ENCODE measurements around the gene DDX1.
"Not testable (repeated sequence)": the region's sequence is repeated elsewhere in the genome, so short reads cannot be mapped to it uniquely, and the experiment has no call there.

Gene DDX1

GRCh38 chr2:15673919-15674636 lies 82.4 kb downstream of the DDX1 start:
- no peak for DNase-seq
- Mint-ChIP-seq H3K4me1 (no peaks in the 10 kb centered on the region), H3K36me3 (no peaks in the 10 kb centered on the region)

GRCh38 chr2:15674637-15675455 lies 83.2 kb downstream of the DDX1 start:
- Mint-ChIP-seq H3K27ac (no peak overlapping the region), H3K9me3 (peaks cover 4% of the 10 kb centered on the region), H3K27me3 (peaks cover 4% of the 10 kb centered on the region), H3K4me3 (no peak overlapping the region), H3K36me3 (no peaks in the 10 kb centered on the region), H3K4me1 (no peaks in the 10 kb centered on the region)
- no peak for DNase-seq
- CTCF ChIA-PET: no interaction called here

More at GRCh38 chr2:15673919-15674636, 82.4 kb downstream of the DDX1 start:
- H3K4me3 Mint-ChIP-seq: no peak overlapping the region
- H3K9me3 Mint-ChIP-seq: no peaks in the 10 kb centered on the region
- no peak overlapping the region for H3K27ac Mint-ChIP-seq
- H3K27me3 Mint-ChIP-seq: peaks cover 4% of the 10 kb centered on the region
- CTCF ChIA-PET: no interaction called here

GRCh38 chr2:15675456-15676195 lies 84.0 kb downstream of the DDX1 start:
- H3K4me1 Mint-ChIP-seq: no peaks in the 10 kb centered on the region
- no peak for DNase-seq
- H3K36me3 Mint-ChIP-seq: no peaks in the 10 kb centered on the region
- H3K4me3 Mint-ChIP-seq: no peak overlapping the region
- no peak overlapping the region for H3K27ac Mint-ChIP-seq
- peaks cover 4% of the 10 kb centered on the region for H3K9me3 Mint-ChIP-seq
- H3K27me3 Mint-ChIP-seq: peaks cover 4% of the 10 kb centered on the region
- CTCF ChIA-PET: no interaction called here

GRCh38 chr2:15677141-15677843 lies 85.6 kb downstream of the DDX1 start:
- no peaks in the 10 kb centered on the region for H3K4me1 Mint-ChIP-seq
- no peak for DNase-seq
- CTCF ChIA-PET: no interaction called here

GRCh38 chr2:15678346-15678745 lies 86.7 kb downstream of the DDX1 start:
- H3K27me3 Mint-ChIP-seq: peaks cover 4% of the 10 kb centered on the region
- H3K4me1 Mint-ChIP-seq: no peaks in the 10 kb centered on the region
- DNase-seq: no peak
- H3K27ac Mint-ChIP-seq: no peak overlapping the region
- no peaks in the 10 kb centered on the region for H3K36me3 Mint-ChIP-seq
- CTCF ChIA-PET: no interaction called here
- H3K4me3 Mint-ChIP-seq: no peak overlapping the region
- peaks cover 6% of the 10 kb centered on the region for H3K9me3 Mint-ChIP-seq

More at GRCh38 chr2:15677141-15677843, 85.6 kb downstream of the DDX1 start:
- no peak overlapping the region for H3K4me3 Mint-ChIP-seq
- H3K9me3 Mint-ChIP-seq: peaks cover 6% of the 10 kb centered on the region
- H3K36me3 Mint-ChIP-seq: no peaks in the 10 kb centered on the region
- H3K27me3 Mint-ChIP-seq: peaks cover 4% of the 10 kb centered on the region
- H3K27ac Mint-ChIP-seq: no peak overlapping the region

GRCh38 chr2:15678909-15679308 lies 87.2 kb downstream of the DDX1 start:
- Mint-ChIP-seq H3K4me1 (no peaks in the 10 kb centered on the region), H3K27ac (no peak overlapping the region), H3K4me3 (no peak overlapping the region), H3K9me3 (peaks cover 6% of the 10 kb centered on the region), H3K27me3 (peaks cover 2% of the 10 kb centered on the region), H3K36me3 (no peaks in the 10 kb centered on the region)
- CTCF ChIA-PET: no interaction called here
- DNase-seq: no peak

- no peak for DNase-seq
- no peak overlapping the region for H3K27ac Mint-ChIP-seq
- no peaks in the 10 kb centered on the region for H3K27me3 Mint-ChIP-seq
- H3K4me3 Mint-ChIP-seq: no peak overlapping the region
- peaks cover 6% of the 10 kb centered on the region for H3K9me3 Mint-ChIP-seq
- H3K4me1 Mint-ChIP-seq: no peaks in the 10 kb centered on the region
- H3K36me3 Mint-ChIP-seq: no peaks in the 10 kb centered on the region
- CTCF ChIA-PET: no interaction called here
These were observed 87.8 kb downstream of the DDX1 start for GRCh38 chr2:15679386-15679924.

- CTCF ChIA-PET, H3K4me1 Mint-ChIP-seq, DNase-seq, H3K36me3 Mint-ChIP-seq, H3K9me3 Mint-ChIP-seq, H3K27ac Mint-ChIP-seq, H3K4me3 Mint-ChIP-seq, H3K27me3 Mint-ChIP-seq: not testable (repeated sequence)
These were observed 88.5 kb downstream of the DDX1 start for GRCh38 chr2:15680132-15680531.

All from activated naive CD4-positive, alpha-beta T cell treated with anti-CD3 and anti-CD28 coated beads, Interleukin-2, amount 10 ng/mL, durations not matched to agents 7 days and 5 days (primary cell).